SK-N-SH (cell line): ENCODE data around the gene NTM. TPM values are rescaled to one million over a fixed set of nuclear protein-coding genes. Genes with fewer than 3 reads are reported as not detected.

Source experiments
- CTCF ChIA-PET: fragments of 300-600, 350-600 bp; formaldehyde crosslinking; extraction: SDS; loops from one replicate; lab custom pipeline; 2021; lab: Yijun Ruan, JAX
- POLR2A ChIA-PET: fragments of 350-600 bp; sonication (Branson Sonifier 250); formaldehyde crosslinking; extraction: SDS; loops from one replicate; lab custom pipeline; 2020; ENCODE audit warnings: antibody characterized with exemption, inconsistent platforms; lab: Yijun Ruan, JAX
- DNase-seq: peaks from one replicate; pipeline ENCODE4 v3.0.0; 2012
- H2AFZ ChIP-seq: fragments of 200-600 bp; sonication (generic); 2 replicates; pipeline ENCODE4 v1.8.1; 2016; ENCODE audit warnings: antibody characterized with exemption, mild to moderate bottlenecking, low read depth
- H3F3A ChIP-seq: fragments of 200-600 bp; sonication (generic); replicated peaks from 2 replicates; pipeline ENCODE3; 2016; ENCODE audit warnings: antibody characterized with exemption, mild to moderate bottlenecking; ENCODE audit not compliant: insufficient read depth
- H3K27ac ChIP-seq, 2 experiments: fragments of 200-500 bp in 1 of 2; fragments of 200-600 bp in 1 of 2; sonication (Bioruptor generic) in 1 of 2; sonication (generic), shearing (Covaris generic) in 1 of 2; 2 replicates each; pipeline versions ENCODE4 v1.5.1 to v1.6.1; 2014 to 2016; ENCODE audit warnings: low read depth in 2 of 2, inconsistent platforms in 1 of 2, low read length in 1 of 2, mild to moderate bottlenecking in 1 of 2, mixed read lengths in 1 of 2
- H3K27me3 ChIP-seq: fragments of 200-600 bp; sonication (generic), shearing (Covaris generic); 2 replicates; pipeline ENCODE4 v1.6.1; 2016; ENCODE audit warnings: mixed run types; ENCODE audit not compliant: insufficient read depth
- H3K36me3 ChIP-seq, 2 experiments: fragments of 200-500 bp in 1 of 2; fragments of 200-600 bp in 1 of 2; sonication (Bioruptor generic) in 1 of 2; sonication (generic) in 1 of 2; replicated peaks in 1 of 2; 2 replicates each; pipeline versions ENCODE3 to v1.5.1; 2014 to 2016; ENCODE audit warnings: low read length in 1 of 2, mild to moderate bottlenecking in 1 of 2; ENCODE audit not compliant: insufficient read depth in 2 of 2, control insufficient read depth in 1 of 2
- H3K4me1 ChIP-seq, 2 experiments: fragments of 200-500 bp in 1 of 2; fragments of 200-600 bp in 1 of 2; sonication (Bioruptor generic) in 1 of 2; sonication (generic), shearing (Covaris generic) in 1 of 2; 2 replicates each; pipeline versions ENCODE4 v1.5.1 to v1.6.1; 2014 to 2016; ENCODE audit warnings: low read depth in 1 of 2, low read length in 1 of 2, mixed run types in 1 of 2; ENCODE audit not compliant: insufficient read depth in 2 of 2, control insufficient read depth in 1 of 2
- H3K4me2 ChIP-seq: fragments of 200-600 bp; sonication (generic), shearing (Covaris generic); 2 replicates; pipeline ENCODE4 v1.6.1; 2017; ENCODE audit warnings: mixed run types
- H3K4me3 ChIP-seq, 2 experiments: fragments of 200-500 bp in 1 of 2; fragments of 200-600 bp in 1 of 2; sonication (Bioruptor generic) in 1 of 2; sonication (generic), shearing (Covaris generic) in 1 of 2; 2 replicates each; pipeline versions ENCODE4 v1.5.1 to v1.8.1; 2014 to 2016; ENCODE audit warnings: low read depth in 2 of 2, inconsistent platforms in 1 of 2, low read length in 1 of 2, mild to moderate bottlenecking in 1 of 2, mixed read lengths in 1 of 2, moderate library complexity in 1 of 2
- H3K79me2 ChIP-seq: fragments of 200-600 bp; sonication (generic); 2 replicates; pipeline ENCODE4 v1.8.1; 2017; ENCODE audit warnings: mild to moderate bottlenecking; ENCODE audit not compliant: insufficient read depth
- H3K9ac ChIP-seq: fragments of 200-600 bp; sonication (generic); 2 replicates; pipeline ENCODE4 v1.6.1; 2017; ENCODE audit warnings: mixed run types
- H3K9me2 ChIP-seq: fragments of 200-600 bp; sonication (generic); 2 replicates; pipeline ENCODE4 v1.6.1; 2017; ENCODE audit warnings: mixed run types
- H3K9me3 ChIP-seq: fragments of 200-600 bp; sonication (generic); 2 replicates; pipeline ENCODE4 v1.6.1; 2017; ENCODE audit warnings: mixed run types, mild to moderate bottlenecking, moderate library complexity
- H4K20me1 ChIP-seq: fragments of 200-600 bp; sonication (generic); 2 replicates; pipeline ENCODE4 v1.6.1; 2017; ENCODE audit warnings: mild to moderate bottlenecking, mixed run types; ENCODE audit not compliant: insufficient read depth
- CHD2 ChIP-seq: fragments of 150-350 bp; IDR thresholded peaks from 2 replicates; pipeline ENCODE4 v1.6.1; 2018; ENCODE audit warnings: low read length; ENCODE audit not compliant: partially characterized antibody
- ELF1 ChIP-seq: IDR thresholded peaks from 2 replicates; pipeline ENCODE4 v1.4.0; 2012
- EP300 ChIP-seq, 2 experiments: IDR thresholded peaks; 2 replicates each; pipeline versions ENCODE4 v1.4.0 to v1.6.1; 2012; ENCODE audit warnings: borderline replicate concordance in 1 of 2, low read depth in 1 of 2, low read length in 1 of 2
- GABPA ChIP-seq: IDR thresholded peaks from 2 replicates; pipeline ENCODE4 v1.4.0; 2012; ENCODE audit warnings: low read depth, mild to moderate bottlenecking
- GATA2 ChIP-seq: sonication (generic); formaldehyde crosslinking; IDR thresholded peaks from 2 replicates; pipeline ENCODE4 v1.5.0; 2020; ENCODE audit warnings: mild to moderate bottlenecking, missing genetic modification reagents
- JUND ChIP-seq: IDR thresholded peaks from 2 replicates; pipeline ENCODE4 v1.4.0; 2012
- MEF2A ChIP-seq: IDR thresholded peaks from 2 replicates; pipeline ENCODE4 v1.4.0; 2012; ENCODE audit warnings: low read depth, borderline replicate concordance
- MXI1 ChIP-seq: IDR thresholded peaks from 2 replicates; pipeline ENCODE4 v1.6.1; 2012; ENCODE audit warnings: mild to moderate bottlenecking, low read depth, low read length, improper control_type of control experiment
- NFIC ChIP-seq: IDR thresholded peaks from 2 replicates; pipeline ENCODE4 v1.4.0; 2012; ENCODE audit warnings: borderline replicate concordance
- POLR2AphosphoS5 ChIP-seq: IDR thresholded peaks from 2 replicates; pipeline ENCODE4 v1.6.1; 2012; ENCODE audit warnings: low read depth, low read length
- RAD21 ChIP-seq: IDR thresholded peaks from 2 replicates; pipeline ENCODE4 v1.6.1; 2012; ENCODE audit warnings: mild to moderate bottlenecking, low read length
- RCOR1 ChIP-seq: fragments of 150-350 bp; IDR thresholded peaks from 2 replicates; pipeline ENCODE4 v1.6.1; 2017; ENCODE audit warnings: antibody characterized with exemption, low read length
- RFX5 ChIP-seq: IDR thresholded peaks from 2 replicates; pipeline ENCODE4 v1.6.1; 2012; ENCODE audit warnings: mild to moderate bottlenecking, improper control_type of control experiment, low read length
- SMC3 ChIP-seq: IDR thresholded peaks from 2 replicates; pipeline ENCODE4 v1.6.1; 2012; ENCODE audit warnings: low read depth, low read length, improper control_type of control experiment
- TCF12 ChIP-seq: IDR thresholded peaks from 2 replicates; pipeline ENCODE4 v1.4.0; 2012
- TEAD4 ChIP-seq: IDR thresholded peaks from 2 replicates; pipeline ENCODE4 v1.4.0; 2012; ENCODE audit warnings: mild to moderate bottlenecking, borderline replicate concordance; ENCODE audit not compliant: insufficient read depth
- WGBS: methylation state at CpG from one replicate; pipeline ENCODE4 v1.1.6; 2017; ENCODE audit warnings: low lambda C conversion rate; 5-methylcytosine and 5-hydroxymethylcytosine counted together
- polyA plus RNA-seq, 3 experiments: library from polyadenylated mRNA; depleted of rRNA; stranded (reverse); fragments of >200 nt; gene quantifications; 2 replicates each; pipeline ENCODE4 v1.2.3, GENCODE V29; 2012
- TF ChIP-seq, protein P1 (sequence below): IDR thresholded peaks from 2 replicates; pipeline ENCODE4 v1.4.0; 2012; ENCODE audit warnings: low read depth
- TF ChIP-seq, protein P2 (sequence below): IDR thresholded peaks from 2 replicates; pipeline ENCODE4; 2012
- TF ChIP-seq, protein P3 (sequence below): IDR thresholded peaks from 2 replicates; pipeline ENCODE4 v1.6.1; 2012; ENCODE audit warnings: mild to moderate bottlenecking, low read depth, low read length, moderate library complexity
- TF ChIP-seq, protein P4 (sequence below): fragments of 200-600 bp; sonication (generic); IDR thresholded peaks from 2 replicates; pipeline ENCODE4 v1.6.1; 2017; ENCODE audit warnings: antibody characterized with exemption, mild to moderate bottlenecking, moderate library complexity
- TF ChIP-seq, protein P5 (sequence below): fragments of 150-350 bp; IDR thresholded peaks from 2 replicates; pipeline ENCODE4 v1.6.1; 2016; ENCODE audit warnings: mild to moderate bottlenecking, low read depth, low read length

Gene NTM
- polyA plus RNA-seq, 1 of the 3 experiments (the other 2 are of a cell fraction), result 20.0 TPM

DNA sequence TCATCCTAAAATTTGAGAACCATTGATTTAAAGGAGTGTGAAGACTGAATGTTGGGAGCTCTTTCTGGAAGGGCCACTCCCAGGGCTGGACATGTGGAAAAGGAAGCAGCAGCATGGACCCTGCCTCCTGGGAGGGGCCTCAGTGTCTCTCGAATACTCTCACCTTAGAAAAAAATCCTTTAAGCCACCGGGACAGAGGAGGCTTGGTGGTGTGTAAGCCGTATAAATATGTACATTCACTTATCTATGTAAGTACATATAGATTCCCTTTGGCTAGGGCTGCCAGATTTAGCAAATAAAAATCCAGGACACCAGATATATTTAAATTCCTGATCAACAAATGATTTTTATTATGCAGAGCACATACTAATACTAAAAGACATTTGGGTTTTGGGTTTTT lies 17.6 kb downstream of the NTM start:
- 14% methylated on average over 3 of the region's 3 CpGs for WGBS
- H3K79me2 ChIP-seq, result no peaks in the 10 kb centered on the region
- no peak overlapping the region for H3K4me2 ChIP-seq
- no peaks in the 10 kb centered on the region for H3K9me2 ChIP-seq
- no peak for DNase-seq
- H3K9me3 ChIP-seq, result no peaks in the 10 kb centered on the region
- no peaks in the 10 kb centered on the region for H3F3A ChIP-seq
- H4K20me1 ChIP-seq, result no peaks in the 10 kb centered on the region
- TF ChIP-seq ELF1 (no peak), TCF12 (no peak), MXI1 (no peak), EP300 (IDR thresholded peaks at IDR 0.05; ENCODE audit: borderline replicate concordance in 1 of 2, low read depth in 1 of 2, low read length in 1 of 2) (no peak), GABPA (no peak)
- CTCF ChIA-PET, result no interaction called here
- H3K9ac ChIP-seq, result no peak overlapping the region
- no peak overlapping the region for H3K27ac ChIP-seq
- H2AFZ ChIP-seq, result no peak overlapping the region
- no peak overlapping the region for H3K4me3 ChIP-seq
- POLR2A ChIA-PET, result no interaction called here
- no peaks in the 10 kb centered on the region for H3K27me3 ChIP-seq
- no peaks in the 10 kb centered on the region for H3K4me1 ChIP-seq
- no peaks in the 10 kb centered on the region for H3K36me3 ChIP-seq

DNA sequence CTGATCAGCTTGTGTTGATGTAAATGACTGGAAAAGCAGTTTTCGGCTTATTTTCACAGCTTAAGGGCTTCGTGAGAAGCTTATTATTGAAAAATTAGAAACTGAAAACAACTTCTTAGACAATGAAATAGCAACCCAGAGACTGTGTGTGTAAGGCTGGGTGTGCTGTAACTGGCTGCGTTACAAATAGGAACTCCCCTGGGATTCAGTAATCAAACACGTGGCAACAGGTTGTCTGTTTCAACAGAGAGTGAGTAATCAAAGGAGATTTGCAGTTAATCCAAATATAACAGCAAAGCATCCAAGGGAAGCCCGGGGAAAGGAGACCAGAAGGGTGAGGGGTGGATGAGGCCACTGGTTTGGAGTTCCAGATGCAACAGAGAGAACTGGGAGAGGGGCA lies 19.2 kb downstream of the NTM start:
- H3K27ac ChIP-seq, result no peak overlapping the region
- H4K20me1 ChIP-seq, result no peaks in the 10 kb centered on the region
- no peak overlapping the region for H3K4me3 ChIP-seq
- ChIA-PET POLR2A (no interaction called here), CTCF (interaction anchor here (0.6 to 1.6 kb wide), 2 partner anchors 19 to 285 kb away, joined by 3 read pairs; no protein-coding TSS in a partner anchor)
- 22% methylated on average over 5 of the region's 5 CpGs for WGBS
- no peaks in the 10 kb centered on the region for H3K4me1 ChIP-seq
- no peaks in the 10 kb centered on the region for H3K9me2 ChIP-seq
- H3K9me3 ChIP-seq, result no peaks in the 10 kb centered on the region
- H3F3A ChIP-seq, result no peaks in the 10 kb centered on the region
- H3K27me3 ChIP-seq, result no peaks in the 10 kb centered on the region
- H3K36me3 ChIP-seq, result no peaks in the 10 kb centered on the region
- no peak overlapping the region for H3K4me2 ChIP-seq
- H3K79me2 ChIP-seq, result no peaks in the 10 kb centered on the region
- H3K9ac ChIP-seq, result no peak overlapping the region
- no peak overlapping the region for H2AFZ ChIP-seq
- DNase-seq, result no peak
- TF ChIP-seq CHD2 (no peak), TCF12 (no peak), GATA2 (no peak), JUND (no peak), RFX5 (no peak), MXI1 (no peak), RAD21 (no peak), EP300 (IDR thresholded peaks at IDR 0.05; ENCODE audit: borderline replicate concordance in 1 of 2, low read depth in 1 of 2, low read length in 1 of 2) (no peak), POLR2AphosphoS5 (no peak), SMC3 (no peak), MEF2A (no peak), RCOR1 (no peak), TEAD4 (no peak), NFIC (no peak)
- TF ChIP-seq, protein P1, sequence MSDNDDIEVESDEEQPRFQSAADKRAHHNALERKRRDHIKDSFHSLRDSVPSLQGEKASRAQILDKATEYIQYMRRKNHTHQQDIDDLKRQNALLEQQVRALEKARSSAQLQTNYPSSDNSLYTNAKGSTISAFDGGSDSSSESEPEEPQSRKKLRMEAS, result no peak
- TF ChIP-seq, protein P2, sequence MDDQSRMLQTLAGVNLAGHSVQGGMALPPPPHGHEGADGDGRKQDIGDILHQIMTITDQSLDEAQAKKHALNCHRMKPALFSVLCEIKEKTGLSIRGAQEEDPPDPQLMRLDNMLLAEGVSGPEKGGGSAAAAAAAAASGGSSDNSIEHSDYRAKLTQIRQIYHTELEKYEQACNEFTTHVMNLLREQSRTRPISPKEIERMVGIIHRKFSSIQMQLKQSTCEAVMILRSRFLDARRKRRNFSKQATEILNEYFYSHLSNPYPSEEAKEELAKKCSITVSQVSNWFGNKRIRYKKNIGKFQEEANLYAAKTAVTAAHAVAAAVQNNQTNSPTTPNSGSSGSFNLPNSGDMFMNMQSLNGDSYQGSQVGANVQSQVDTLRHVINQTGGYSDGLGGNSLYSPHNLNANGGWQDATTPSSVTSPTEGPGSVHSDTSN, result no peak
- TF ChIP-seq, protein P3, sequence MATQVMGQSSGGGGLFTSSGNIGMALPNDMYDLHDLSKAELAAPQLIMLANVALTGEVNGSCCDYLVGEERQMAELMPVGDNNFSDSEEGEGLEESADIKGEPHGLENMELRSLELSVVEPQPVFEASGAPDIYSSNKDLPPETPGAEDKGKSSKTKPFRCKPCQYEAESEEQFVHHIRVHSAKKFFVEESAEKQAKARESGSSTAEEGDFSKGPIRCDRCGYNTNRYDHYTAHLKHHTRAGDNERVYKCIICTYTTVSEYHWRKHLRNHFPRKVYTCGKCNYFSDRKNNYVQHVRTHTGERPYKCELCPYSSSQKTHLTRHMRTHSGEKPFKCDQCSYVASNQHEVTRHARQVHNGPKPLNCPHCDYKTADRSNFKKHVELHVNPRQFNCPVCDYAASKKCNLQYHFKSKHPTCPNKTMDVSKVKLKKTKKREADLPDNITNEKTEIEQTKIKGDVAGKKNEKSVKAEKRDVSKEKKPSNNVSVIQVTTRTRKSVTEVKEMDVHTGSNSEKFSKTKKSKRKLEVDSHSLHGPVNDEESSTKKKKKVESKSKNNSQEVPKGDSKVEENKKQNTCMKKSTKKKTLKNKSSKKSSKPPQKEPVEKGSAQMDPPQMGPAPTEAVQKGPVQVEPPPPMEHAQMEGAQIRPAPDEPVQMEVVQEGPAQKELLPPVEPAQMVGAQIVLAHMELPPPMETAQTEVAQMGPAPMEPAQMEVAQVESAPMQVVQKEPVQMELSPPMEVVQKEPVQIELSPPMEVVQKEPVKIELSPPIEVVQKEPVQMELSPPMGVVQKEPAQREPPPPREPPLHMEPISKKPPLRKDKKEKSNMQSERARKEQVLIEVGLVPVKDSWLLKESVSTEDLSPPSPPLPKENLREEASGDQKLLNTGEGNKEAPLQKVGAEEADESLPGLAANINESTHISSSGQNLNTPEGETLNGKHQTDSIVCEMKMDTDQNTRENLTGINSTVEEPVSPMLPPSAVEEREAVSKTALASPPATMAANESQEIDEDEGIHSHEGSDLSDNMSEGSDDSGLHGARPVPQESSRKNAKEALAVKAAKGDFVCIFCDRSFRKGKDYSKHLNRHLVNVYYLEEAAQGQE, result no peak
- TF ChIP-seq, protein P4, sequence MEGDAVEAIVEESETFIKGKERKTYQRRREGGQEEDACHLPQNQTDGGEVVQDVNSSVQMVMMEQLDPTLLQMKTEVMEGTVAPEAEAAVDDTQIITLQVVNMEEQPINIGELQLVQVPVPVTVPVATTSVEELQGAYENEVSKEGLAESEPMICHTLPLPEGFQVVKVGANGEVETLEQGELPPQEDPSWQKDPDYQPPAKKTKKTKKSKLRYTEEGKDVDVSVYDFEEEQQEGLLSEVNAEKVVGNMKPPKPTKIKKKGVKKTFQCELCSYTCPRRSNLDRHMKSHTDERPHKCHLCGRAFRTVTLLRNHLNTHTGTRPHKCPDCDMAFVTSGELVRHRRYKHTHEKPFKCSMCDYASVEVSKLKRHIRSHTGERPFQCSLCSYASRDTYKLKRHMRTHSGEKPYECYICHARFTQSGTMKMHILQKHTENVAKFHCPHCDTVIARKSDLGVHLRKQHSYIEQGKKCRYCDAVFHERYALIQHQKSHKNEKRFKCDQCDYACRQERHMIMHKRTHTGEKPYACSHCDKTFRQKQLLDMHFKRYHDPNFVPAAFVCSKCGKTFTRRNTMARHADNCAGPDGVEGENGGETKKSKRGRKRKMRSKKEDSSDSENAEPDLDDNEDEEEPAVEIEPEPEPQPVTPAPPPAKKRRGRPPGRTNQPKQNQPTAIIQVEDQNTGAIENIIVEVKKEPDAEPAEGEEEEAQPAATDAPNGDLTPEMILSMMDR, result no peak
- TF ChIP-seq, protein P5, sequence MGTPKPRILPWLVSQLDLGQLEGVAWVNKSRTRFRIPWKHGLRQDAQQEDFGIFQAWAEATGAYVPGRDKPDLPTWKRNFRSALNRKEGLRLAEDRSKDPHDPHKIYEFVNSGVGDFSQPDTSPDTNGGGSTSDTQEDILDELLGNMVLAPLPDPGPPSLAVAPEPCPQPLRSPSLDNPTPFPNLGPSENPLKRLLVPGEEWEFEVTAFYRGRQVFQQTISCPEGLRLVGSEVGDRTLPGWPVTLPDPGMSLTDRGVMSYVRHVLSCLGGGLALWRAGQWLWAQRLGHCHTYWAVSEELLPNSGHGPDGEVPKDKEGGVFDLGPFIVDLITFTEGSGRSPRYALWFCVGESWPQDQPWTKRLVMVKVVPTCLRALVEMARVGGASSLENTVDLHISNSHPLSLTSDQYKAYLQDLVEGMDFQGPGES, result no peak
